Keratinocyte (primary cell): ENCODE measurements around the gene PAK3.

Source experiments
- EZH2 ChIP-seq: IDR thresholded peaks from one replicate; pipeline ENCODE4 v1.6.1; 2012; ENCODE audit warnings: inconsistent platforms, mild to moderate bottlenecking, low read length, moderate library complexity
- TF ChIP-seq, protein P1 (sequence below), 3 experiments: IDR thresholded peaks in 1 of 3; conservative IDR thresholded peaks in 1 of 3; optimal IDR thresholded peaks in 1 of 3; 2 replicates in 2 of 3; 3 replicates in 1 of 3; pipeline versions ENCODE3 to v1.5.1; 2011; ENCODE audit warnings: low read length in 3 of 3, mild to moderate bottlenecking in 3 of 3, moderate library complexity in 2 of 3, control low read depth in 1 of 3, inconsistent platforms in 1 of 3; ENCODE audit not compliant: insufficient read depth in 2 of 3; ENCODE audit errors: extremely low read depth in 1 of 3

GRCh38 chrX:111264385-111264784 is 168.4 kb downstream of the PAK3 start:
- TF ChIP-seq, protein P1, sequence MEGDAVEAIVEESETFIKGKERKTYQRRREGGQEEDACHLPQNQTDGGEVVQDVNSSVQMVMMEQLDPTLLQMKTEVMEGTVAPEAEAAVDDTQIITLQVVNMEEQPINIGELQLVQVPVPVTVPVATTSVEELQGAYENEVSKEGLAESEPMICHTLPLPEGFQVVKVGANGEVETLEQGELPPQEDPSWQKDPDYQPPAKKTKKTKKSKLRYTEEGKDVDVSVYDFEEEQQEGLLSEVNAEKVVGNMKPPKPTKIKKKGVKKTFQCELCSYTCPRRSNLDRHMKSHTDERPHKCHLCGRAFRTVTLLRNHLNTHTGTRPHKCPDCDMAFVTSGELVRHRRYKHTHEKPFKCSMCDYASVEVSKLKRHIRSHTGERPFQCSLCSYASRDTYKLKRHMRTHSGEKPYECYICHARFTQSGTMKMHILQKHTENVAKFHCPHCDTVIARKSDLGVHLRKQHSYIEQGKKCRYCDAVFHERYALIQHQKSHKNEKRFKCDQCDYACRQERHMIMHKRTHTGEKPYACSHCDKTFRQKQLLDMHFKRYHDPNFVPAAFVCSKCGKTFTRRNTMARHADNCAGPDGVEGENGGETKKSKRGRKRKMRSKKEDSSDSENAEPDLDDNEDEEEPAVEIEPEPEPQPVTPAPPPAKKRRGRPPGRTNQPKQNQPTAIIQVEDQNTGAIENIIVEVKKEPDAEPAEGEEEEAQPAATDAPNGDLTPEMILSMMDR (optimal IDR thresholded peaks at IDR 0.05 in 1 of 3, IDR thresholded peaks at IDR 0.05 in 1 of 3, conservative IDR thresholded peaks at IDR 0.05 in 1 of 3; ENCODE audit: extremely low read depth in 1 of 3, insufficient read depth in 2 of 3, low read length in 3 of 3), result no peak
- no peak for TF ChIP-seq EZH2
